GM19324 (cell line): Measurements from ENCODE around the gene AATF.

Experiments
- ATAC-seq: cut with Tn5 transposase; IDR thresholded peaks from one replicate; pipeline ENCODE4 v1.9.1; 2021; ENCODE audit warnings: mild to moderate bottlenecking, moderate library complexity; ENCODE audit not compliant: unreplicated experiment, low FRiP score

AATF gene

GRCh38 chr17:37037590-37038155, 88.9 kb downstream of the AATF start:
- ATAC-seq: no peak

- no peak for ATAC-seq
These were observed 90.5 kb downstream of the AATF start for GRCh38 chr17:37039269-37039668.

GRCh38 chr17:37041932-37042331, 93.2 kb downstream of the AATF start:
- no peak for ATAC-seq

GRCh38 chr17:37043201-37043600, 94.4 kb downstream of the AATF start:
- ATAC-seq: no peak

- ATAC-seq: no peak
These were observed 96.7 kb downstream of the AATF start for GRCh38 chr17:37045351-37045922.

- no peak for ATAC-seq
These were observed 98.9 kb downstream of the AATF start for GRCh38 chr17:37047631-37048104.

GRCh38 chr17:37048811-37049210, 100.1 kb downstream of the AATF start:
- ATAC-seq: no peak

- ATAC-seq: no peak
These were observed 102.2 kb downstream of the AATF start for GRCh38 chr17:37050920-37051319.

GRCh38 chr17:37051381-37051780, 102.6 kb downstream of the AATF start:
- no peak for ATAC-seq

GRCh38 chr17:37051833-37052232, 103.1 kb downstream of the AATF start:
- ATAC-seq: no peak

- ATAC-seq: no peak
These were observed 103.7 kb downstream of the AATF start for GRCh38 chr17:37052450-37052849.

- ATAC-seq: no peak
These were observed 106.1 kb downstream of the AATF start for GRCh38 chr17:37054894-37055293.

GRCh38 chr17:37056622-37057021, 107.9 kb downstream of the AATF start:
- no peak for ATAC-seq

GRCh38 chr17:37059493-37059892, 110.7 kb downstream of the AATF start:
- no peak for ATAC-seq

- no peak for ATAC-seq
These were observed 111.3 kb downstream of the AATF start for GRCh38 chr17:37060094-37060493.

- ATAC-seq: no peak
These were observed 112.2 kb downstream of the AATF start for GRCh38 chr17:37060928-37061327.

- no peak for ATAC-seq
These were observed 113.3 kb downstream of the AATF start for GRCh38 chr17:37062021-37062420.

- ATAC-seq: no peak
These were observed 115.5 kb downstream of the AATF start for GRCh38 chr17:37064206-37064605.

GRCh38 chr17:37064956-37065355, 116.2 kb downstream of the AATF start:
- ATAC-seq: no peak

- ATAC-seq: no peak
These were observed 117.0 kb downstream of the AATF start for GRCh38 chr17:37065486-37066321.

GRCh38 chr17:37066322-37067255, 117.8 kb downstream of the AATF start:
- ATAC-seq: no peak
